K562 (cell line): ENCODE measurements around the gene VWA7. TPM values are rescaled to one million over a fixed set of nuclear protein-coding genes. Genes with fewer than 3 reads are reported as not detected.

ENCODE experiments used
- ARNT ChIP-seq, 2 experiments: fragments of 450-650 bp; IDR thresholded peaks; 2 replicates each; pipeline ENCODE4 v1.6.1; 2016; ENCODE audit warnings: mild to moderate bottlenecking in 1 of 2
- GATAD2A ChIP-seq: fragments of 450-650 bp; IDR thresholded peaks from 2 replicates; pipeline ENCODE4 v1.6.1; 2017
- HDGF ChIP-seq: fragments of 450-650 bp; IDR thresholded peaks from 2 replicates; pipeline ENCODE4 v1.6.1; 2016
- HEY1 ChIP-seq: fragments of 250-450 bp; sonication (Bioruptor Pico); IDR thresholded peaks from 2 replicates; pipeline ENCODE4 v1.5.0; 2020; ENCODE audit warnings: mild to moderate bottlenecking, moderate library complexity, borderline replicate concordance
- HMGN3 ChIP-seq: IDR thresholded peaks from 2 replicates; pipeline ENCODE4 v1.6.1; 2011; ENCODE audit warnings: borderline replicate concordance, low read depth, mild to moderate bottlenecking, mixed read lengths, low read length; ENCODE audit not compliant: insufficient read length; ENCODE audit errors: extremely low read depth
- KHSRP ChIP-seq: fragments of 450-650 bp; IDR thresholded peaks from 2 replicates; pipeline ENCODE4 v1.6.1; 2017
- OTX1 ChIP-seq: fragments of 450-650 bp; formaldehyde crosslinking; IDR thresholded peaks from 2 replicates; pipeline ENCODE4 v1.4.0; 2022; ENCODE audit warnings: mild to moderate bottlenecking
- RHOXF2B ChIP-seq: fragments of 250-450 bp; sonication (Bioruptor Pico); conservative IDR thresholded peaks from 2 replicates; pipeline ENCODE4 v1.5.1; 2021
- RUNX1 ChIP-seq: sonication (generic); IDR thresholded peaks from 2 replicates; pipeline ENCODE4 v1.6.1; 2016; ENCODE audit warnings: antibody characterized with exemption, low read depth
- TCFL5 ChIP-seq: fragments of 250-450 bp; sonication (Bioruptor Pico); conservative IDR thresholded peaks from 2 replicates; pipeline ENCODE4 v1.6.1; 2021; ENCODE audit warnings: mild to moderate bottlenecking, moderate library complexity, matching md5 sums
- ZBTB17 ChIP-seq: fragments of 450-650 bp; formaldehyde crosslinking; IDR thresholded peaks from 2 replicates; pipeline ENCODE4 v1.4.0; 2020; ENCODE audit warnings: mild to moderate bottlenecking
- ZBTB43 ChIP-seq: sonication (generic); formaldehyde crosslinking; IDR thresholded peaks from 2 replicates; pipeline ENCODE4 v1.8.0; 2023; ENCODE audit warnings: mild to moderate bottlenecking, missing genetic modification reagents
- ZFPM2 ChIP-seq: fragments of 250-450 bp; sonication (Bioruptor Pico); IDR thresholded peaks from 2 replicates; pipeline ENCODE4 v1.5.1; 2022; ENCODE audit warnings: mild to moderate bottlenecking
- ZNF274 ChIP-seq: IDR thresholded peaks from 2 replicates; pipeline ENCODE4 v1.6.1; 2011; ENCODE audit warnings: low read depth, mild to moderate bottlenecking, low read length, moderate library complexity, borderline replicate concordance
- ZNF395 ChIP-seq: fragments of 200-800 bp; sonication (Bioruptor generic); IDR thresholded peaks from 2 replicates; pipeline ENCODE4 v1.6.1; 2017; ENCODE audit warnings: missing genetic modification characterization, missing compliant biosample characterization
- ZNF589 ChIP-seq: fragments of 200-800 bp; sonication (Bioruptor generic); IDR thresholded peaks from 2 replicates; pipeline ENCODE4 v1.6.1; 2016; ENCODE audit warnings: low read depth, missing genetic modification characterization, missing compliant biosample characterization
- ZNF830 ChIP-seq: fragments of 250-450 bp; sonication (Bioruptor Pico); IDR thresholded peaks from 2 replicates; pipeline ENCODE4 v1.5.0; 2021; ENCODE audit warnings: mild to moderate bottlenecking
- polyA plus RNA-seq, 8 experiments: library from polyadenylated mRNA; depleted of rRNA in 4 of 8; stranded (reverse) in 5 of 8; unstranded in 3 of 8; fragments of >200 nt; fragmentation: Nextera tagmentation in 2 of 8; fragmentation: Illumina TruSeq in 1 of 8; extraction: Ambion mirVana in 2 of 8; extraction: Trizol in 1 of 8; gene quantifications; 2 replicates each; pipeline versions ENCODE4 v1.2.1 to v1.2.3, GENCODE V29; 2011 to 2014; ENCODE audit warnings: inconsistent platforms in 1 of 8, missing spikeins in 1 of 8
- total RNA-seq, 7 experiments: library from RNA; depleted of rRNA in 6 of 7; stranded (reverse); fragments of >200 nt in 6 of 7; fragmentation: Illumina TruSeq in 2 of 7; extraction: Trizol in 2 of 7; gene quantifications; 2 replicates each; pipeline versions ENCODE4 v1.2.1 to v1.2.3, GENCODE V29; 2011 to 2021; ENCODE audit warnings: low replicate concordance in 1 of 7
- TF ChIP-seq, protein P1 (sequence below): fragments of 450-650 bp; formaldehyde crosslinking; IDR thresholded peaks from 2 replicates; pipeline ENCODE4 v1.4.0; 2020; ENCODE audit warnings: mild to moderate bottlenecking, moderate library complexity
- TF ChIP-seq, protein P2 (sequence below): fragments of 250-450 bp; sonication (Bioruptor Pico); IDR thresholded peaks from 2 replicates; pipeline ENCODE4 v1.9.0; 2021; ENCODE audit warnings: mild to moderate bottlenecking
- TF ChIP-seq, protein P3 (sequence below): fragments of 250-450 bp; sonication (Bioruptor Pico); IDR thresholded peaks from 2 replicates; pipeline ENCODE4 v1.8.0; 2022; ENCODE audit warnings: moderate library complexity, mild to moderate bottlenecking, inconsistent platforms
- TF ChIP-seq, protein P4 (sequence below), 2 experiments: fragments of 450-650 bp; conservative IDR thresholded peaks; 2 replicates each; pipeline ENCODE4 v1.6.1; 2017; ENCODE audit warnings: mild to moderate bottlenecking in 2 of 2, moderate library complexity in 2 of 2

The VWA7 gene
- total and polyA plus RNA-seq, 9 of the 15 experiments (the other 6 are each of a cell fraction or from before 2014, with no cell fraction given): 0.18 to 2.9 (median 0.95) TPM

DNA sequence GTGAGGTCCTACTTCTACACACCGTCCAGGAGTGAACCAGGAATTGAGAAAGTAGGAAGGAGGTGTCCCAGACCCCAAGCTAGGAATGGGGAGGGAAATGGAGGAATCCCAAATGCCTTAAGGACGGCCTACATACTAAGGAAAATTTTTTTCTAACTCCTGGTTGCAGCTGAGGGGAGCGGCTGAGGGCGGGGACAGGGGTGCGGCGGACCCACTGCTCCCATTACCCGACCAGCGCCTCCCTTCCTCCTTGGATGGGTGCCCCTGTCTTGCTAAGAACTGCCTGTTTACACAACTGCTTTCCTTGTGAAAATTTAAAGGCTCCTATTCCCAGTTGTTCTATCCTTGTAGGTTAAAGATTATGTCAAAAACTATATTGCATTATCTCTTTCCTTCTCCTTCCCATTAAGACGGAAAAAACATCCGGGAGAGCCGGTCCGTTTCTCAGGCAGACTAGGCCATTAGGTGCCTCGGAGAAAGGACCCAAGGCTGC, 49.7 kb upstream of the VWA7 start (continued):
- TF ChIP-seq KHSRP (no peak), OTX1 (peak; percentile 87; the same call in 1 of the 2 replicates), HEY1 (CRISPR knock-in tag) (peak; percentile 72), ZFPM2 (CRISPR knock-in tag) (no peak), ZBTB17 (CRISPR knock-in tag) (peak; percentile 69; the same call in 1 of the 2 replicates), ARNT (IDR thresholded peaks at IDR 0.05) (no peak), ZNF395 (CRISPR knock-in tag) (no peak), HDGF (no peak), TCFL5 (CRISPR knock-in tag) (0 out of 2 replicates have a peak, but pooled peaks have one; percentile 39), ZNF589 (peak; percentile 77), RUNX1 (no peak), HMGN3 (no peak), ZBTB43 (CRISPR knock-in tag) (no peak), ZNF274 (no peak), GATAD2A (no peak), RHOXF2B (CRISPR knock-in tag) (peak; percentile 86; the same call in 1 of the 2 replicates), ZNF830 (CRISPR knock-in tag) (peak; percentile 87; the same call in 1 of the 2 replicates)
- TF ChIP-seq, protein P1, sequence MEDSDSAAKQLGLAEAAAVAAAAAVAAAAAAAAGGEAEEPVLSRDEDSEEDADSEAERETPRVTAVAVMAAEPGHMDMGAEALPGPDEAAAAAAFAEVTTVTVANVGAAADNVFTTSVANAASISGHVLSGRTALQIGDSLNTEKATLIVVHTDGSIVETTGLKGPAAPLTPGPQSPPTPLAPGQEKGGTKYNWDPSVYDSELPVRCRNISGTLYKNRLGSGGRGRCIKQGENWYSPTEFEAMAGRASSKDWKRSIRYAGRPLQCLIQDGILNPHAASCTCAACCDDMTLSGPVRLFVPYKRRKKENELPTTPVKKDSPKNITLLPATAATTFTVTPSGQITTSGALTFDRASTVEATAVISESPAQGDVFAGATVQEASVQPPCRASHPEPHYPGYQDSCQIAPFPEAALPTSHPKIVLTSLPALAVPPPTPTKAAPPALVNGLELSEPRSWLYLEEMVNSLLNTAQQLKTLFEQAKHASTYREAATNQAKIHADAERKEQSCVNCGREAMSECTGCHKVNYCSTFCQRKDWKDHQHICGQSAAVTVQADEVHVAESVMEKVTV (CRISPR knock-in tag): 0 out of 2 replicates have a peak, but pooled peaks have one; percentile 26
- TF ChIP-seq, protein P2, sequence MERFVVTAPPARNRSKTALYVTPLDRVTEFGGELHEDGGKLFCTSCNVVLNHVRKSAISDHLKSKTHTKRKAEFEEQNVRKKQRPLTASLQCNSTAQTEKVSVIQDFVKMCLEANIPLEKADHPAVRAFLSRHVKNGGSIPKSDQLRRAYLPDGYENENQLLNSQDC (CRISPR knock-in tag): no peak; the same call in 1 of the 2 replicates
- TF ChIP-seq, protein P3, sequence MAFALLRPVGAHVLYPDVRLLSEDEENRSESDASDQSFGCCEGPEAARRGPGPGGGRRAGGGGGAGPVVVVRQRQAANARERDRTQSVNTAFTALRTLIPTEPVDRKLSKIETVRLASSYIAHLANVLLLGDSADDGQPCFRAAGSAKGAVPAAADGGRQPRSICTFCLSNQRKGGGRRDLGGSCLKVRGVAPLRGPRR (CRISPR knock-in tag): 0 out of 2 replicates have a peak, but pooled peaks have one; percentile 54
- TF ChIP-seq, protein P4, sequence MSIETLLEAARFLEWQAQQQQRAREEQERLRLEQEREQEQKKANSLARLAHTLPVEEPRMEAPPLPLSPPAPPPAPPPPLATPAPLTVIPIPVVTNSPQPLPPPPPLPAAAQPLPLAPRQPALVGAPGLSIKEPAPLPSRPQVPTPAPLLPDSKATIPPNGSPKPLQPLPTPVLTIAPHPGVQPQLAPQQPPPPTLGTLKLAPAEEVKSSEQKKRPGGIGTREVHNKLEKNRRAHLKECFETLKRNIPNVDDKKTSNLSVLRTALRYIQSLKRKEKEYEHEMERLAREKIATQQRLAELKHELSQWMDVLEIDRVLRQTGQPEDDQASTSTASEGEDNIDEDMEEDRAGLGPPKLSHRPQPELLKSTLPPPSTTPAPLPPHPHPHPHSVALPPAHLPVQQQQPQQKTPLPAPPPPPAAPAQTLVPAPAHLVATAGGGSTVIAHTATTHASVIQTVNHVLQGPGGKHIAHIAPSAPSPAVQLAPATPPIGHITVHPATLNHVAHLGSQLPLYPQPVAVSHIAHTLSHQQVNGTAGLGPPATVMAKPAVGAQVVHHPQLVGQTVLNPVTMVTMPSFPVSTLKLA (conservative IDR thresholded peaks at IDR 0.05): no peak
